Left ventricle myocardium inferior (tissue), 1 donor: ENCODE measurements around the gene MAGI2. TPM values are rescaled to one million over a fixed set of nuclear protein-coding genes. Genes with fewer than 3 reads are reported as not detected.

Experiments used
- DNase-seq: peaks from one replicate; pipeline ENCODE4 v3.0.0-alpha.2; 2020
- H3K27ac ChIP-seq: fragments of 200-600 bp; replicated peaks from 2 replicates; pipeline ENCODE4 v1.8.0; 2021
- H3K27me3 ChIP-seq: fragments of 200-600 bp; 2 replicates; pipeline ENCODE4 v1.8.0; 2021; ENCODE audit warnings: low read depth
- H3K36me3 ChIP-seq: fragments of 200-600 bp; 2 replicates; pipeline ENCODE4 v1.8.0; 2021
- H3K4me1 ChIP-seq: fragments of 200-600 bp; 2 replicates; pipeline ENCODE4 v1.8.0; 2021
- H3K4me3 ChIP-seq: fragments of 200-600 bp; 2 replicates; pipeline ENCODE4 v1.8.0; 2021; ENCODE audit warnings: mild to moderate bottlenecking, moderate library complexity
- H3K9me3 ChIP-seq: fragments of 200-600 bp; replicated peaks from 2 replicates; pipeline ENCODE4 v1.8.0; 2021
- intact Hi-C: fragments of 100-400 bp; cut with micrococcal nuclease; formaldehyde crosslinking; loops from one replicate; pipeline ENCODE4 v1.11.0; 2022
- total RNA-seq: library from RNA; stranded (reverse); fragmentation: NEBNext Ultra II Directional; extraction: Animal tissue kit (Norgen Biotek cat#: 25700); gene quantifications from one replicate; pipeline ENCODE4 v1.2.1, GENCODE V29; 2021
- TF ChIP-seq, protein P1 (sequence below): fragments of 200-600 bp; IDR thresholded peaks from 2 replicates; pipeline ENCODE4 v1.8.0; 2021; ENCODE audit warnings: antibody characterized with exemption, mild to moderate bottlenecking, borderline replicate concordance
- donor health status: DM: no; HTN: yes; CAD: no; lungs with severe emphysema.

MAGI2 gene
- total RNA-seq, 1 donor from 2014 or later = 4.5 TPM

DNA sequence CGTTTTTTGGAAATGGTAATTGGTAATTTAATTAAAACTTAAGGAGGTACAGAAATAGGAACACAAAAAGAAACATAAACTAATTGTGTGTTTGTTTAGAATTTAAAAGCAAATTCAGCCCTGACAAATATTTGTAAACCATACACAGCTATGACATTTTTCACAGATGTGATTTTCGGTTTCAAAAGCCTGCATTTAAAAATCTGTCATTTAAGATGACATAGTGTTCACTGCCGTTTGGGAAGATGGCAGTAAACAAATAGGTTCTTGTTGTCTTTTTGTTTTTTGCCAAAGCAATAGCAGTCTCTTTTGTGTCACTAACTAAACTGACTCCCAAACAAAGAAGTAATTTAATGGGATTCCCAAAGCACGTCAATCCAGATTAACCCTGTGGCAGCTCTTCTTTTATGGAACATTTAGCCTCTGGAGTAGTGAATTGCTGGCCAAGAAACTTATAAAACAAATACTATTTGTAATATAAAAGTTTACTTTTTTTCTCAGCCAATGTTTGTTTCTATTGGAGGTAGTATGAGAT, 957.3 kb downstream of the MAGI2 start:
- no peak for DNase-seq
- H3K27ac ChIP-seq = no peak overlapping the region
- TF ChIP-seq, protein P1, sequence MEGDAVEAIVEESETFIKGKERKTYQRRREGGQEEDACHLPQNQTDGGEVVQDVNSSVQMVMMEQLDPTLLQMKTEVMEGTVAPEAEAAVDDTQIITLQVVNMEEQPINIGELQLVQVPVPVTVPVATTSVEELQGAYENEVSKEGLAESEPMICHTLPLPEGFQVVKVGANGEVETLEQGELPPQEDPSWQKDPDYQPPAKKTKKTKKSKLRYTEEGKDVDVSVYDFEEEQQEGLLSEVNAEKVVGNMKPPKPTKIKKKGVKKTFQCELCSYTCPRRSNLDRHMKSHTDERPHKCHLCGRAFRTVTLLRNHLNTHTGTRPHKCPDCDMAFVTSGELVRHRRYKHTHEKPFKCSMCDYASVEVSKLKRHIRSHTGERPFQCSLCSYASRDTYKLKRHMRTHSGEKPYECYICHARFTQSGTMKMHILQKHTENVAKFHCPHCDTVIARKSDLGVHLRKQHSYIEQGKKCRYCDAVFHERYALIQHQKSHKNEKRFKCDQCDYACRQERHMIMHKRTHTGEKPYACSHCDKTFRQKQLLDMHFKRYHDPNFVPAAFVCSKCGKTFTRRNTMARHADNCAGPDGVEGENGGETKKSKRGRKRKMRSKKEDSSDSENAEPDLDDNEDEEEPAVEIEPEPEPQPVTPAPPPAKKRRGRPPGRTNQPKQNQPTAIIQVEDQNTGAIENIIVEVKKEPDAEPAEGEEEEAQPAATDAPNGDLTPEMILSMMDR = no peak
- no peak overlapping the region for H3K4me3 ChIP-seq
- H3K27me3 ChIP-seq = no peaks in the 10 kb centered on the region
- H3K9me3 ChIP-seq = no peaks in the 10 kb centered on the region
- no peaks in the 10 kb centered on the region for H3K4me1 ChIP-seq
- no peaks in the 10 kb centered on the region for H3K36me3 ChIP-seq
- intact Hi-C loops = no loop called here

DNA sequence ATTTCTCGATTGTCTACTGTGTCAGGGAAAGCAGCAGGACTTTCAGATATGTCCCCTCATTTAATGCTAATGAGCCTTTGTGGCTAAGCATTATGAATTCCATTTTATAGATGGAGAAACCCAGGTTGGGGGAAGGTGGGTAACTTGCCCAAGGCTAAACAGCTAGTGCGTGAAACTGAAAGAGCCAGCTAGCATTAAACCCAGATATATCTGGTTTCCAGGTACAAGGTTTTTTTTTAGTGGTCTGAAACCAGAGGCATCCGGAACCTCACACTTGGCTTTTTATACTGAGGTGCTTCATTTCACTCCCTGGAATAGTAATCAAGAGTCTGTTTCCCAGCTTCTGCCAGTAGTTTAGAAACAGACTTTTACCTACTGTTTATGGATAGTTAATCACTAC, 960.1 kb downstream of the MAGI2 start:
- intact Hi-C loops = no loop called here
- no peaks in the 10 kb centered on the region for H3K27me3 ChIP-seq
- no peaks in the 10 kb centered on the region for H3K36me3 ChIP-seq
- TF ChIP-seq, protein P1 = no peak
- no peak overlapping the region for H3K27ac ChIP-seq
- no peak overlapping the region for H3K4me3 ChIP-seq
- no peaks in the 10 kb centered on the region for H3K4me1 ChIP-seq
- DNase-seq = no peak
- H3K9me3 ChIP-seq = no peaks in the 10 kb centered on the region

DNA sequence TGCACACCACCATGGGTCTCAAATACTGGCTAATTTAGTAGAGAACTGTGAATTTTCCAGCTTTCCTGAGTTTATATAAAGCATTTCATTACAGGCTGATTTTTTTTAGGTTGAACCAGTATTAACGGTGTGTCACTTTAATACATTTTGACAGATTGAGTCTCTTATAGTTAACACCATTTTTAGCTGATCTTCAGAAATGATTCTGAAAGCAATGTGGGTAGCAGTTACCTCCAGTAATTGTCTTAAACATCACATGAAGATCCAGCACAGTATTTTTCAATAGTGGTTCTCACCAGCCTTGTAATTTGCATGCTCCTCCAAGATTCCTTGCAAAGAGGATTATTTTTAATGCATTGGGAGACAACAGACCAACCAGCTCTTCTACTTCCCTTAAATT, 961.3 kb downstream of the MAGI2 start:
- H3K27ac ChIP-seq = no peak overlapping the region
- no peaks in the 10 kb centered on the region for H3K36me3 ChIP-seq
- H3K4me3 ChIP-seq = no peak overlapping the region
- no peaks in the 10 kb centered on the region for H3K9me3 ChIP-seq
- no peaks in the 10 kb centered on the region for H3K4me1 ChIP-seq
- intact Hi-C loops = no loop called here
- TF ChIP-seq, protein P1 = no peak
- DNase-seq = no peak
- no peaks in the 10 kb centered on the region for H3K27me3 ChIP-seq

DNA sequence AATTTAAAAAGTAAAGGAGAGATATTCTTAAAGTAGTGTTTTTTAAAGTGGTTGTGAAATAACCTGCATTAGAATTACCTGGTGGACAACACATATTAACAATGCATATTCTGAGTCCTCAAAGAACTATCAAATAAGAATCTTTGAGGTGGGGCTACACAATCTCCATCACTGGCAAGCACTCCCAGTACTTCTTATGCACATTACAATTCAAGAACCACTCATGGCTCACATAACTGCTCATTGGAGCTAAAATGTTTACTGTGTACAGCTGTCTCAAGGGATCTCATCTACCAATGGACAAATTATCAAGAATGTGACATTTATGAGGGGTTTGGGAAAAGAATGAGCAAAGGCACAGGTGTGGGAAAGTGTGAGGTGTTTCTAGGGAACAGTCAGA, 962.9 kb downstream of the MAGI2 start:
- H3K4me1 ChIP-seq = no peaks in the 10 kb centered on the region
- H3K9me3 ChIP-seq = no peaks in the 10 kb centered on the region
- TF ChIP-seq, protein P1 = no peak
- no peak for DNase-seq
- no peaks in the 10 kb centered on the region for H3K27me3 ChIP-seq
- intact Hi-C loops = no loop called here
- no peaks in the 10 kb centered on the region for H3K36me3 ChIP-seq
- no peak overlapping the region for H3K27ac ChIP-seq
- H3K4me3 ChIP-seq = no peak overlapping the region

DNA sequence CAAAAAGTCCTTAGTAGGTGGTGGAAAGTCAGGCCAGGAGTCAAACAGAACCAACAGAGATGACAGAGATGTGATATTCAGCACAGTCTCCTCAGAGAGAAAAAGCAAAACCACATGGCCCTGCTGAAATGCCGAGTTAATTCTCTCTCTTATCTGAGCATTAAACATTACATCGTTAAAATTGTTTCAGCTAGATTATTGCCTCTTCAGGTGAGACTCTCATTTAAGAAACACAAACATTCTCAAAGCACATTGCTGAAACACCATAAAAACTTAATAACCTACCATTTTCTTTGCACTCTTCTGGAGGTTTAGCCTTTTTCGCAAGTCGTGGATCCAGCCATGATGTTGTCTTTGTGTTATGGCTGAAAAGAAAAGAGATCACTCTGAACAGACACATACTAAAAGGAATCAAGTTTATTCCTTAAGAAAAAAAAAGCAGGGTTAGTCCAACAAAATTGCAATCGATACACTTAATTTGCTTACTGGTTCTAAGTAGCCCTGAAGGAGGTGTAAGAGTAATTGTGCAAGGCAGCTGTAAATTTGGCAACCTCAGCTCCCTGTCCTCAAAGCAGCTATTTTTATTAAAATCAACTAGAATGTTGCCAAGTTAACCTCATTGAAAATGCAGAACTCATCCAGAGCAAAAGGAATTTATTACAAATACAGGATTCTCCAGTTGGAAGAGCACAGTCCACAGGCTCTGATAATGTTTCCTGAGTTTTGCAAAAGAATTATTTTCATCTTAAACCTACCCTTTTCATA, 963.8 kb downstream of the MAGI2 start:
- H3K27ac ChIP-seq = no peak overlapping the region
- H3K9me3 ChIP-seq = no peaks in the 10 kb centered on the region
- TF ChIP-seq, protein P1 = no peak
- H3K4me1 ChIP-seq = no peaks in the 10 kb centered on the region
- no peak for DNase-seq
- H3K27me3 ChIP-seq = no peaks in the 10 kb centered on the region
- intact Hi-C loops = no loop called here
- peak overlapping the region; percentile 14 for H3K4me3 ChIP-seq
- no peaks in the 10 kb centered on the region for H3K36me3 ChIP-seq
